GM12801 (cell line): ENCODE results near the gene GZF1.

Experiments used
- TF ChIP-seq, protein P1 (sequence below): IDR thresholded peaks from one replicate; pipeline ENCODE4 v1.5.1; 2011; ENCODE audit warnings: control low read depth; ENCODE audit not compliant: insufficient read length; ENCODE audit errors: extremely low read depth

The GZF1 gene

DNA sequence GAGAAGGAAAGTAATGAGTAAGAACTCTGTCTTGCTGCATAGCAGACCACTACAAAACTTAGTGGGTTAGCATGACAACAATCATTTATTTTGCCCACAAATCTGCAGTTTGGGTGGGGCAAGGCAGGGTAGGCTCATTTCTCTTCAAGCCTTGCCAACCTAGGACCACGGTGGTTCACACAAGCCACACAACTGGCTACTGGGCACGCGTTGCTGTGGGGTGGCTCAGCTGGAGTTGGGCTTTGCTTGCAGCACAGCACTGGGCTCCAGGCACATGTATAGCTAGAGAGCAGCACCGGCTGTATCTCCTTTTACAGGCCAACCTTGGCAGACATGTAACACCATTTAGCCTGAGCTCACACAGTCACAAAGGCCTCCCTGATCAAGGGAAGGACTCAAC is 16.0 kb upstream of the GZF1 start:
- TF ChIP-seq, protein P1, sequence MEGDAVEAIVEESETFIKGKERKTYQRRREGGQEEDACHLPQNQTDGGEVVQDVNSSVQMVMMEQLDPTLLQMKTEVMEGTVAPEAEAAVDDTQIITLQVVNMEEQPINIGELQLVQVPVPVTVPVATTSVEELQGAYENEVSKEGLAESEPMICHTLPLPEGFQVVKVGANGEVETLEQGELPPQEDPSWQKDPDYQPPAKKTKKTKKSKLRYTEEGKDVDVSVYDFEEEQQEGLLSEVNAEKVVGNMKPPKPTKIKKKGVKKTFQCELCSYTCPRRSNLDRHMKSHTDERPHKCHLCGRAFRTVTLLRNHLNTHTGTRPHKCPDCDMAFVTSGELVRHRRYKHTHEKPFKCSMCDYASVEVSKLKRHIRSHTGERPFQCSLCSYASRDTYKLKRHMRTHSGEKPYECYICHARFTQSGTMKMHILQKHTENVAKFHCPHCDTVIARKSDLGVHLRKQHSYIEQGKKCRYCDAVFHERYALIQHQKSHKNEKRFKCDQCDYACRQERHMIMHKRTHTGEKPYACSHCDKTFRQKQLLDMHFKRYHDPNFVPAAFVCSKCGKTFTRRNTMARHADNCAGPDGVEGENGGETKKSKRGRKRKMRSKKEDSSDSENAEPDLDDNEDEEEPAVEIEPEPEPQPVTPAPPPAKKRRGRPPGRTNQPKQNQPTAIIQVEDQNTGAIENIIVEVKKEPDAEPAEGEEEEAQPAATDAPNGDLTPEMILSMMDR = no peak

DNA sequence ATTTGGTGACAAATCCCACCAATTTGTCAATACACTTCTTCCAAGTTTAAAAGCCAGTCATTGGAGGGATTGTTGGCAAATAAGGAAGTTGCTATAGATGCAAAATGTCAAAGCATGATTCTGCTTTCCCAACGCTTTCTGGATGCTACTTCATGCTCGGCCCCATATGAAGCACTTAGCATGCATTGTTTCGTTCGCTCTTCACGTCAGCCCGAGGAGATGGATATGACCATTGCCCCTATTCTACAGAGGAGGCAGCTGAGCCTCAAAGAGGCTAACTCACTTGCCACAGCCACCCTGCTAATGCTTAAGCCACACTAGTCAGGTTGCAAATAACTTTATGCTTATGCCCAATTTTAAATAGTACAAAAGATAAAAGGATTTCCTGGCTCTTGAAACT is 14.2 kb upstream of the GZF1 start:
- TF ChIP-seq, protein P1 = no peak

DNA sequence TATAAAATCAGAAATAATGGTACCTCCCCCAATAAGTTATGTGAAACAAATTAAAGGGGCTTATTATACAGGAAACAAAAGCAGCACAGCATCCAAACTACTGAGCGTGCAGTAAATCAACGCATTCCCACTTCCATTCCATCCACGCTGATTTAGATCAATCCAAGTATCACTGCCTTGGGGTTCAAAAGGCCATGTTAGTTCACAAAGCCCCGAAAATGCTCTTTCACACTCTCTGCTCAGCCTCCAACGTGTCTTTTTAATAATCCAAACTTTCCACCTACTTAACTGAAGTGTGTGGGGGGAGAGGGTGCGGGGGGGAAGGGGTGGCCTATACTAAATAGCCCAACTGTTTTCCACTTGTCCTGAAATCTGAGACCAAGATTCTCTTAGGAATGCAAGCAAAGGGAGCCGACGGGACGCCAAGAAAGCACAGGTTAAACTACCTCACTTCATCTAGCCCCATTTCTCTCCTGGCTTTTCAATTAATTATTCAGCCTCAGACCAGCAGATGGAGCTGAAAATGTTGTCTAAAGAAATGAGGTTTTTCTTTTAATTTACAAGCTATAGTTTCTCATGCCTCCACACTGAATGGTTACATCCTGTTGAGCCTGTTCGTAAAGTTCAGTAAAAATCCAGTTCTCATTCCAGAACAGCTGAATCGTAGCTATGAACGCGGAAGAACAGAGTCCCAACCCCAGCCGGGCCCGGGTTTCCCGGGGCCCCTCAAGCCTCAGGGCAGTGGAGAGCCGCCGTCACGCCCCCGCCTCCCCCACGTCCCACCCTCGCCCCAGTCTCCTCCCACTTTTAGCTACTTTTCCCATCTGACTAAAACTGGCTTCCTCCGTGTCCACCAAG is 12.4 kb upstream of the GZF1 start:
- TF ChIP-seq, protein P1 = no peak

DNA sequence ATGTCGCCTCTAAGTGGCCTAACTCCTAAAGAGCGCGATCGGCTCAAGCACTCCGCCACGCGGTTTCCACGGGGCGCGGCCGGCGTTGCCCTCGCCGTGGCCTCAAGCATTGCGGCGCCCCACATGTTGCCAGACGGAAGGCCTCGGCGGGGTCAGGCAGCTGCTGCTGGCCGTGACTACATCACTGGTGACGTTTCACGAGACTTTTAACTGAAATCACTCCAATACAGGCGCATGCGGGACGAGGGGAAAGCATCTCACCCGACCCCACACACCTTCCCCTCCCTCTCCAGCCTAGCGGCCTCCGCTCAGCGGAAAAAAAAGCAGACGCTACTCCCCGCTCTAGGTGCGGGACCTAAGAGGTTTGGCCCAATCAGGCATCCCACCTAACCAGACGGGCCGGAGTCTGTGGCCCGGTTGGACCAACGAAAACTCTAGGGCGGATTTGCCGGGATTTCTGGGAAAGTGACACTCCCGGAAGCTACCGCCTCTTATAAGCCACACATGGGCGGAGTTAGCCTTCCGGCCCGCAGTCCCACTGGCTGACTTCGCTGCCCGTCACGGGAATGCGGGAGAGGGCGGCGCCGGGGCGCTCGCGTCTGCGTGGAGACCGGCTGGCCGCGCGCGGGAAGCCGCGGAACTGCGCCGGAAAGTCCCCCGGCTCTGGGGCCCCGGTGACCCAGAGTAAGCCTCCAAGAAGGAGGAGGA is 11.6 kb upstream of the GZF1 start, which contains the start of gene NXT1:
TSS of gene NXT1 (plus strand) at position 596 of the 708 bp plus-strand sequence. CDS start 3,251 bp downstream, outside the sequence.
- TF ChIP-seq, protein P1 = no peak

DNA sequence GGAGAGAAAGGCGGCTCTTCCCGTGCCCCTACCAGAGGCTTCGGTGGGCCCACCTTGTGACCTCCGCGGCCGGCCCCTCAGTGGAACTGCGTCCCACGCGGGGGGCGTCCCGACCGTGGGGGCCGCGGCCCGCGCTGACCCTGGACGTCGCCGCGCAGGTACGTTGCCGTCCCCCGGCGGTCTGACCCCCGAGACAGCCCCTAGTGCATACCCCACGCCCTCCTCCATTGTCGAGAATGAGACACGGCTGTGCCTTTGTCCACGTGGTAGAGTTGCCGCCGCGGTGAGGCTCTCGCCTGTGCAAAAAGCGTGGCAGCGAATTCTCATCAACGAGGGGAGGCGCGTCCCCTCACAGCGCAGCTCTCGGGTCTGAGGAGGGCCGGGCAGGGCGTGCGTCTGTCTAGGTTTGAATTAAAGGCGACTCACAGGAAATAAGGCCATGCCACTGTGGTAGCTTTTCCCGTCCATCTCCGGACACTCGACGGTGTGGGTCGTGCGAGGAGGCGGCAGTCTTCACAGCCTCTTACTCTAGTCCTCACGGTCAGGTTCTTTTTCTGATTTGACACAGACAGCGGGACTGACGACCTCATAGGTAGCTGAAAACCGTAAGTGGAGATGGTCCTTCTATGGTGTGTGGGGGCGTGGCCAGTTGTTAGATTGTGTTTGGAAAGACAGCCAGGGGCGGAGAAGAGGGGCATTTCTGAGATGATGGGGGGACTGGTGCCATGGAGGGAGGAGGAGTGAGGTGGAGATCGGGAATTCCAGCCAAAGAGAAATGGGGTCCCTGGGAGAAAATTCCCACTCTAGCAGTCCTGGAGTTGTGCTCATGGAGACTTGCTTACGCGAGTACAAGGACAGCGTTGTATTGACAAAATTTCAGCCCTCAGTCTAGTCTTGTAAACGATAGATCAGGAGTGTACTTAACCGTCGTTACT is 10.8 kb upstream of the GZF1 start:
- TF ChIP-seq, protein P1 = no peak

DNA sequence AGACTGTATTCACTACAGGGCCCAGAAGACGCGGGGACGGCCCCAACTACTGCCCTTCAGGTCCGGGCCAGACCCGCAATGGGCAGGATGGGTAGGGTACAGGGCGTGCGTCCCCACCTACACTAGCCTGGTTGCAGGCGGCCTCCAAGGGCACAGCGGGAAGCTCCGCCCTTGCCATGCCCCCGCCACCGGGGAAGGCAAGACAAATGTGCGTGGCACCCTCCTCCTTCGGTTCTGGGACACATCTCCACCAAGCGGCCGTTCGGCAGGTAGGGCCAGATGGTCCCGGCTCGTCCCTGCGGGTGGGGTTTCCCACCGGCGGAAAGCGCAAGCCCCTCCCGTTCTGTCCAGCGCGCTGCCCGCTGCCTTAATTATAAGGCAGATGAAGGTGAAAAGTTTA is 5.8 kb upstream of the GZF1 start:
- TF ChIP-seq, protein P1 = no peak
